Nephron (organoid): ENCODE measurements around the gene ECEL1.
A peak's percentile ranks its signal among the peaks of the same experiment; 100 is the strongest.
"Not testable (repeated sequence)": the region's sequence is repeated elsewhere in the genome, so short reads cannot be mapped to it uniquely, and the experiment has no call there.

ENCODE experiments used
- H3K27ac Mint-ChIP-seq, 3 experiments: 2 replicates each; pipeline ENCODE4 v1.8.0; 2020; ENCODE audit warnings: mixed read lengths in 3 of 3, mild to moderate bottlenecking in 2 of 3, moderate library complexity in 1 of 3
- H3K27me3 Mint-ChIP-seq: 2 replicates; pipeline ENCODE4 v1.8.0; 2021; ENCODE audit warnings: low read depth, mild to moderate bottlenecking, moderate library complexity, mixed read lengths
- H3K36me3 Mint-ChIP-seq: 2 replicates; pipeline ENCODE4 v1.8.0; 2020; ENCODE audit warnings: low read depth, mixed read lengths
- H3K4me1 Mint-ChIP-seq: 2 replicates; pipeline ENCODE4 v1.8.0; 2020; ENCODE audit warnings: mixed read lengths
- H3K4me3 Mint-ChIP-seq, 3 experiments: 2 replicates each; pipeline ENCODE4 v1.8.0; 2020; ENCODE audit warnings: mild to moderate bottlenecking in 3 of 3, mixed read lengths in 3 of 3, moderate library complexity in 2 of 3
- H3K9me3 Mint-ChIP-seq: 2 replicates; pipeline ENCODE4 v1.8.0; 2020; ENCODE audit warnings: mixed read lengths
- TF ChIP-seq, protein P1 (sequence below), 3 experiments: fragments of 200-600 bp; sonication (generic); IDR thresholded peaks; one replicate each; pipeline ENCODE4 v1.5.0; 2021; ENCODE audit warnings: antibody characterized with exemption in 3 of 3; ENCODE audit not compliant: unreplicated experiment in 3 of 3

Gene ECEL1

DNA sequence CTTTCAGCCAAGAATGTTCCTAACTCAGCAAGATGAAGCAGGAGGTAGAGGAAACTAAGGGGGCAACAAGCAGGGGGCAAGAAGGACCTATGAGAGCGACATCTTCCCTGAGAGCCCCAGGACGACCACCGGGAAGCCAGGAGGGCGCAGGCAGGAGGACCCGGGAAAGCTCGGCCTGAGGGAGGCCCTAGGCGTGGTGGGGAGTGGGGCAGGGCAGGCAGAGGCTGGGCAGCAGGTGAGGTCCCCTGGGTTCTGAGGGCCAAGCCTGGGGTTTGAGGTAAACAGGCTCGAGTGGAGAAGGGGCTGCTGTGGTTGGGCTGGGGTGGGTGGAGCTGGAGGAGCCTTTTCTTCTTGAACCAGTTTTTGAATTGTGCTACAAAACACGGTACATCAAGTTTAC is 33.0 kb downstream of the ECEL1 start:
- Mint-ChIP-seq H3K4me1 (no peaks in the 10 kb centered on the region), H3K9me3 (no peaks in the 10 kb centered on the region), H3K4me3 (no peak overlapping the region), H3K27me3 (peaks cover 30% of the 10 kb centered on the region), H3K36me3 (no peaks in the 10 kb centered on the region), H3K27ac (no peak overlapping the region)
- TF ChIP-seq, protein P1, sequence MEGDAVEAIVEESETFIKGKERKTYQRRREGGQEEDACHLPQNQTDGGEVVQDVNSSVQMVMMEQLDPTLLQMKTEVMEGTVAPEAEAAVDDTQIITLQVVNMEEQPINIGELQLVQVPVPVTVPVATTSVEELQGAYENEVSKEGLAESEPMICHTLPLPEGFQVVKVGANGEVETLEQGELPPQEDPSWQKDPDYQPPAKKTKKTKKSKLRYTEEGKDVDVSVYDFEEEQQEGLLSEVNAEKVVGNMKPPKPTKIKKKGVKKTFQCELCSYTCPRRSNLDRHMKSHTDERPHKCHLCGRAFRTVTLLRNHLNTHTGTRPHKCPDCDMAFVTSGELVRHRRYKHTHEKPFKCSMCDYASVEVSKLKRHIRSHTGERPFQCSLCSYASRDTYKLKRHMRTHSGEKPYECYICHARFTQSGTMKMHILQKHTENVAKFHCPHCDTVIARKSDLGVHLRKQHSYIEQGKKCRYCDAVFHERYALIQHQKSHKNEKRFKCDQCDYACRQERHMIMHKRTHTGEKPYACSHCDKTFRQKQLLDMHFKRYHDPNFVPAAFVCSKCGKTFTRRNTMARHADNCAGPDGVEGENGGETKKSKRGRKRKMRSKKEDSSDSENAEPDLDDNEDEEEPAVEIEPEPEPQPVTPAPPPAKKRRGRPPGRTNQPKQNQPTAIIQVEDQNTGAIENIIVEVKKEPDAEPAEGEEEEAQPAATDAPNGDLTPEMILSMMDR (IDR thresholded peaks at IDR 0.05; ENCODE audit: unreplicated experiment in 3 of 3) = no peak

DNA sequence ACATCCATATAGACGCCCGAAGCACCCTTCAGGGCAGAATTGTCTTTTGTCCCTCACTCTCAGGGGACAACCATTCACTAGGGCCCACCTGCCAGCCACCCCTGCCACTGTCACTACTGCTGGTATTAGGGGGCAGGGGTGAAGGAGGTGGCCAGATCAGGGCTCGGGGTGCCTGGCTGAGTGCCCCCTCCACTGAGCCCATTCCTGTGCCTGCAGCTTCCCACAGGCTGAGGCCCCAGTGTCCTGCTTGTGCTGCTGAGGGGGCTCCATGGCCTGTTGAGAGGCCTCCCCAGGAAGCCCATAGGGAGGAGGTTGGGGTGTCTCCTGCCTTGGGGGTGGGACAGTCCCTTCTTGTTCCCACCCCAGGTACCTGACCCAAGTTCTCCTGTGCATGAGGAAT is 36.0 kb downstream of the ECEL1 start:
- peaks cover 14% of the 10 kb centered on the region for H3K4me1 Mint-ChIP-seq
- H3K9me3 Mint-ChIP-seq, H3K27ac Mint-ChIP-seq, H3K4me3 Mint-ChIP-seq, H3K36me3 Mint-ChIP-seq: not testable (repeated sequence)
- H3K27me3 Mint-ChIP-seq = peaks cover 25% of the 10 kb centered on the region

DNA sequence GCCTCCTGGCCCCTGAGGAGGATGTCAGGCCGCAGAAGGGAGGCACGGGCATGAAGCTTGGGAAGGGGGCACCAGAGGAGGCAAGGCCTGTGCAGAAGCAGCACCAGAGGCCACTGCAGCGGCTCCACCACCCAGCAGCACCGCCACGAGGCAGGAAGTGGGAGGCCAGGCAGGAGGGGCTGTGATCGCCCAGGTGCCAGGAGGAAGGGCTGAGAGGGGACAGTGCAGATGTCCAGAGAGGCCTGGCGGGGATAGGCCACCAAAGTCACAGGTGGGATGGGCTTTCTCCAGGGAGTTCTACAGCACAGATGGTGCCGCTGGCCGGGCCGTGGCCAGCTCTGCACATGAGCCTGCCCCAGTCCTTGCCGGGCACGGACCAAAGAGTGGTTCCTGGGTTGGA is 37.7 kb downstream of the ECEL1 start:
- no peak overlapping the region for H3K4me3 Mint-ChIP-seq
- peaks cover 14% of the 10 kb centered on the region for H3K4me1 Mint-ChIP-seq
- no peaks in the 10 kb centered on the region for H3K9me3 Mint-ChIP-seq
- no peak overlapping the region for H3K27ac Mint-ChIP-seq
- peaks cover 25% of the 10 kb centered on the region for H3K27me3 Mint-ChIP-seq
- TF ChIP-seq, protein P1 (IDR thresholded peaks at IDR 0.05; ENCODE audit: unreplicated experiment in 3 of 3) = no peak
- no peaks in the 10 kb centered on the region for H3K36me3 Mint-ChIP-seq

- peaks cover 18% of the 10 kb centered on the region for H3K27me3 Mint-ChIP-seq
- no peak overlapping the region for H3K4me3 Mint-ChIP-seq
- H3K27ac Mint-ChIP-seq = no peak overlapping the region
- peaks cover 14% of the 10 kb centered on the region for H3K4me1 Mint-ChIP-seq
- TF ChIP-seq, protein P1 (IDR thresholded peaks at IDR 0.05; ENCODE audit: unreplicated experiment in 3 of 3) = no peak
- H3K36me3 Mint-ChIP-seq = no peaks in the 10 kb centered on the region
- no peaks in the 10 kb centered on the region for H3K9me3 Mint-ChIP-seq
Observed at GRCh38 chr2:232448304-232448690, 39.3 kb downstream of the ECEL1 start.

DNA sequence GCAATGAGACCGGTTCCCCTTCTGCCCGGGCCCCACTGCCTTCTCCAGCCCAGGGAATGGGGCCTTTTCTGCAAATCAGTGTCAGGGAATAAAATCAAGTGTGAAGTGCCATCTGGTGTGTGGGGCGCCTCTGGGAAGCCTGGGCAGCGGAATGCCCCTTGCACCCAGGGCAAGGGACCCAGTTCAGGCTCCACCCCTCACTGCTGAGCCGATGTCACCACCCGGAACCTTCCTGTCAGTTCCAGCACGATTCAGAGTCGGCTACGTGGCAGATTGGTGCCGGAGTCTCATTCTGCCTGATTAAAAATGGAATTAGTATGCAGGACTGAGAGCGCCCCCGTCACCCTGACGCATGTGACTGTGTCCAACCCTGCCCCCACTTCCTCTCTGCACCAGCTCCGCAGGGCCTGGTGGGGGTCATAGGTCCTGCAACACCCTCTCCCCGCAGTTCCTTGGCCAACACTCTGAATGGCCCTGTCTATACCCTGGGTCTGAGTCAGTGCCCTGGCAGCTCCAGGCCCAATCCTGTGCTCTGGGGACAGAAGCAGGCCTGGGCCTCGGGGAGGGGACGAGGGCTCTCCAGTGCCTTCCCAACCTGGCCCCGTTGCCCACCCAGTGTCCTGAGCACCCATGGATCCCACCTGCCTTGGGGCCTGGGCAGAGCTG is 39.9 kb downstream of the ECEL1 start:
- H3K4me1 Mint-ChIP-seq = peaks cover 14% of the 10 kb centered on the region
- no peaks in the 10 kb centered on the region for H3K36me3 Mint-ChIP-seq
- TF ChIP-seq, protein P1 (IDR thresholded peaks at IDR 0.05; ENCODE audit: unreplicated experiment in 3 of 3) = no peak
- H3K27me3 Mint-ChIP-seq = peaks cover 14% of the 10 kb centered on the region
- H3K9me3 Mint-ChIP-seq = no peaks in the 10 kb centered on the region
- peak overlapping the region in 2 of 3 experiments; percentile 21 to 44 for H3K27ac Mint-ChIP-seq
- no peak overlapping the region for H3K4me3 Mint-ChIP-seq

DNA sequence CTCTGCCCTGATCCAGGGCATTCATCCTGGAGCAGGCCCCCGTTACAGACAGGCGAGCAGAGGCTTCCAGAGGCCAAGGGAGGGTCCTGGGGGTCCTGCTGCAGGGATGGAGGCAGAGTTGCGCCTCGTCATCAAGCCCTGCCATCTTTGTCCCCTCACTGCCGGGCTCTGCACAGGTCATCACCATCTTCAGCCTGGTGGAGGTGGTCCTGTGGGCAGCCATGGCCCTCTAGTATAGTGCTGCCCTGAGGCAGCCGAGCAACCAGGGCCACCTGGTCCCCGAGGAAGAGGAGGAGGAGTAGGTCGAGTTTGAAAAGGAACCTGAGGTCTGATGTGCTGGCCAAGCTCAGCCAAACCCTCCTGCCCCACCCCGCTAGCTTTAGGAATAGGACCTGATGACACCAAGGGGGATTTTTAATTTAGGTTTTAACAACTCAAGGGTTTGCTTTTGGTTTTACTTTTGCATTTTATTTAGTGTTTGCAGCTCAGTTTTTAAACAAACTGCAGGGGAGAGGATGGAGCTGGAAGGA is 40.5 kb downstream of the ECEL1 start:
- no peak overlapping the region for H3K4me3 Mint-ChIP-seq
- TF ChIP-seq, protein P1 (IDR thresholded peaks at IDR 0.05; ENCODE audit: unreplicated experiment in 3 of 3) = no peak
- peaks cover 11% of the 10 kb centered on the region for H3K27me3 Mint-ChIP-seq
- peak overlapping the region in 2 of 3 experiments; percentile 21 to 44 for H3K27ac Mint-ChIP-seq
- H3K9me3 Mint-ChIP-seq = no peaks in the 10 kb centered on the region
- H3K36me3 Mint-ChIP-seq = no peaks in the 10 kb centered on the region
- H3K4me1 Mint-ChIP-seq = peaks cover 14% of the 10 kb centered on the region
